ACC112 (cell line): ENCODE data around the gene SH3BP4.

Experiments used
- H2AFZ ChIP-seq: fragments of 200-600 bp; sonication (generic); one replicate; pipeline ENCODE4 v1.6.0; 2017; ENCODE audit warnings: antibody characterized with exemption, low read length; ENCODE audit not compliant: unreplicated experiment
- H3K27ac ChIP-seq: fragments of 200-600 bp; sonication (generic); 2 replicates; pipeline ENCODE4 v1.5.1; 2014; ENCODE audit warnings: low read depth, mild to moderate bottlenecking, antibody characterized with exemption, low read length, moderate library complexity
- H3K27me3 ChIP-seq: fragments of 200-600 bp; sonication (generic); 2 replicates; pipeline ENCODE4 v1.6.1; 2014; ENCODE audit warnings: mild to moderate bottlenecking, antibody characterized with exemption, low read length, moderate library complexity, mixed read lengths; ENCODE audit not compliant: insufficient read depth
- H3K36me3 ChIP-seq: fragments of 200-600 bp; sonication (generic); 2 replicates; pipeline ENCODE4 v1.6.1; 2016; ENCODE audit warnings: mild to moderate bottlenecking, antibody characterized with exemption, low read length, moderate library complexity, mixed read lengths; ENCODE audit not compliant: insufficient read depth
- H3K4me1 ChIP-seq: fragments of 200-600 bp; sonication (generic); one replicate; pipeline ENCODE4 v1.6.1; 2016; ENCODE audit warnings: low read length, mixed read lengths; ENCODE audit not compliant: insufficient read depth, unreplicated experiment, control insufficient read depth
- H3K4me3 ChIP-seq: fragments of 200-600 bp; sonication (generic); 2 replicates; pipeline ENCODE4 v1.5.1; 2014; ENCODE audit warnings: mild to moderate bottlenecking, low read depth, low read length
- H3K79me2 ChIP-seq: fragments of 200-600 bp; sonication (generic); one replicate; pipeline ENCODE4 v1.6.0; 2016; ENCODE audit warnings: low read length; ENCODE audit not compliant: control insufficient read depth, unreplicated experiment, insufficient read depth

SH3BP4 gene

DNA sequence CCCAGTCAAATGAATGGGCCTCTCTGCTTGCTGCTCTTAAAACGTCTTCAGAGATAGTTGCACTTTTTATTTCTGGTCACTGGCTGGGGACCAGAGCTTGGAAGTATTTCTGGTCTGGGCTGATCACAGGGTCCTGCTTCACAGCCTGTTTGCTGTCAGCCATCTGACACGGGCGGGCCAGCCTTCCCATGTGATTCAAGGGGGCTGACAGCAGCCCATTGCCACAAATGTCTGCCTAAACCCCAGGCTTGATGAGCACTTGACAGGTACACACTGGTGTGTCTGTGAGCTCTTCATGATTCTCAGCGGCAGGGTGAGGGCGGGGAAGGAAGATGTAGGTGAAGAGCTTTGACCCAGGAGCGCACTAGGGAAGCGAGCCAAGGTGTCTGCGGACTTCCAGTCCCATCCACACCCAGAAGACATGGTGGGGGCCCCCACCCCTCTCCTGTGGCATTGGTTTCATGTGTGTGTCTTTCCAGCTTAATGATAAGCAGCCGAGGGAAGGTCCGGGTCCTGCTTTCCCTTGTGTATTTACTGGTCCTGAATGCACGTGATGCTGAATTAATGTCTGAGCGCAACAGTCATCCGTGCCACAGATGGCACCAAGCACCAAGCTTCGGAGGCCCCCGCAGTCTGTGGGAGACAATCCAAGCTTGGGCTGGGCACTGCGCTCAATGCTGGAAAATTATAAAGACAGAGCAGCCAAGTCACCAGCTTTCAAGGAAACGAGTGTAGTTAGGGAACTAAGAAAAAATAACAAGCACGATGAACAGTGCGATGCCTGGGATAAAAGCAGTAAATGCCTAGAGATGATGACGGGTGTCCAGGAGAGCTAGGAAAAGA is 73.3 kb downstream of the SH3BP4 start:
- no peaks in the 10 kb centered on the region for H3K36me3 ChIP-seq
- no peak overlapping the region for H3K4me3 ChIP-seq
- H3K79me2 ChIP-seq: peaks cover 62% of the 10 kb centered on the region
- H3K27ac ChIP-seq: peak overlapping the region; percentile 90
- peaks cover 72% of the 10 kb centered on the region for H3K4me1 ChIP-seq
- no peak overlapping the region for H2AFZ ChIP-seq
- no peaks in the 10 kb centered on the region for H3K27me3 ChIP-seq

DNA sequence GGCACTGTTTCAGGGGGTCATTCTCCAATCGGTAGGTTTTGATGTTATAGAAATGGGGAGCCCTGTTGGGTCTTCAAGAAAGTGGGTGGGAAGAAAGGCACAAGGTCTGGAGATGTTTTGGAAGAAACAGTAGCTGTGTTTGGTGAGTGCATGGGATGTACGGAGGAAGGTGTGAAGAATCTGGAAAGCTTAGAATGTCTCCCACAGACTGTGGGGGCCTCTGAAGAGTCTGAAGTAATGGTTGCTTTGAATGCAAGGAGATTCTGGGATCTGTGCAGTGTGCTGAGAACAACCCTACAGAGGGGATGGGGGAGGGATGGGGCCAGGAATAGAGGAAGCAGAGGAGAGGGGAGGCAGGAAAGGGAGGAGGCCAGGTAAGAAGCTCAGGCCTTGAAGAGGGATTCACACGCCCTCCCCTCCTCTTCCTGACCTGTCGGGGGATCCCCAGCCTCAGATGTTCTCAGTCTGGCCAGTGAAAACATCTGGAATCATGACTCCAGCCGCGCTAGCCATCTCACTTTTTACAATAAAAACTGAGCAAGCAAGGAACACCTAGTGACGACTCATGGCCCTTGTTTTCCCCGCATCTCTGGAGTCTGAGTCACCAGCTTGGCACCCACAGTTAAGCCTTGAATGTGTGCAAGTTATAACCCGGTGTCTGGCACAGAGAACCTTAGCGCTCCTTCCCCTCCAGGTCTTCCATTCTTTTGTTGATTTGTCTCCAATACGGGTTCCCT is 74.2 kb downstream of the SH3BP4 start:
- Histone ChIP-seq H3K4me1 (peaks cover 64% of the 10 kb centered on the region), H3K4me3 (peak overlapping the region; percentile 16; the same call in 1 of the 2 replicates), H3K36me3 (no peaks in the 10 kb centered on the region), H3K27ac (peak overlapping the region; percentile 90), H2AFZ (no peak overlapping the region), H3K27me3 (no peaks in the 10 kb centered on the region), H3K79me2 (peaks cover 71% of the 10 kb centered on the region)

DNA sequence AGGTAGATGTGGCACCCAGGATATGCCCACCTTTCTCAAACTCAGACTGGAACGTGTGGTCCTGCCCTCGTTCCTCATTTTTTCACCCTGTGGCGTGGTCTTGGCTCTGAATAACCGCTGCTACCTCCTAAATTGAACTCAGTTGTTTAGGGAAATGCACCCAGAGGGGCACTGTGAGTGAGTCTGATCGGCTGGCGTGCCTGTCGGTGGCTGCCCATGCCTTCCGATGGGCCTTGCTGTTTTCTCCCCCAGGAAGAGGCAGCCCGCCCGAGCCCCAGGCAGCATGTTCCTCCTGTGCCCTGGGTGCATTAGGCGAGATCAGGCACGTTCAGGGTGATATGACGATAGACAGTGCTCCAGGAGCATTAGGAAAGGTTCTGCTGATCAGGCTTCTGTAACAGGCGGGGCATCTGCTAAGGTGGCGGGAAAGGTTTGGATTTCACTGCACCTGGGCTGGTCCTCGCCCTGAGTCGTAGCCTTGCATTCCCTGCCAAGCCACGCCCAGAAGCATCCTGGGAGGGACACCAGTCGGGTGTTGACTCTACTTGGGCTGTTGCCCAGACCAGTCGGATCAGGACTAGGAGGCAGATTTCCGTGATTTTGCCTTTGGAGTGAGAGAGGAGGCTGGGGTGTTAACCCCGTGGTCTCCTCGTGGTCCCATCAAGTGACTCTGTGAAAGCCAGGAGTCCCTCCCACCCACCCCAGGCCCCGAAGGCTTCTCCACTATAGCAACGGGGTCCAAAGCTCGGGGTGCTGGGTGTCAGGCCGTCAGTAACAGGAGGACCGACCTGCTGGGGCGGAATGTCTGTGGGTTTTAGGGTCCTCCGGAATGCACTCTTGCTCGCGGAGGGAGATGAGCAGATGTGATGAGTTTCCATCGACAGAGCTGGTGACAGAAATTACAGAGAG is 75.1 kb downstream of the SH3BP4 start:
- Histone ChIP-seq H3K4me1 (peaks cover 59% of the 10 kb centered on the region), H2AFZ (no peak overlapping the region), H3K36me3 (no peaks in the 10 kb centered on the region), H3K27ac (peak overlapping the region; percentile 90), H3K79me2 (peaks cover 80% of the 10 kb centered on the region), H3K4me3 (peak overlapping the region; percentile 71), H3K27me3 (no peaks in the 10 kb centered on the region)

DNA sequence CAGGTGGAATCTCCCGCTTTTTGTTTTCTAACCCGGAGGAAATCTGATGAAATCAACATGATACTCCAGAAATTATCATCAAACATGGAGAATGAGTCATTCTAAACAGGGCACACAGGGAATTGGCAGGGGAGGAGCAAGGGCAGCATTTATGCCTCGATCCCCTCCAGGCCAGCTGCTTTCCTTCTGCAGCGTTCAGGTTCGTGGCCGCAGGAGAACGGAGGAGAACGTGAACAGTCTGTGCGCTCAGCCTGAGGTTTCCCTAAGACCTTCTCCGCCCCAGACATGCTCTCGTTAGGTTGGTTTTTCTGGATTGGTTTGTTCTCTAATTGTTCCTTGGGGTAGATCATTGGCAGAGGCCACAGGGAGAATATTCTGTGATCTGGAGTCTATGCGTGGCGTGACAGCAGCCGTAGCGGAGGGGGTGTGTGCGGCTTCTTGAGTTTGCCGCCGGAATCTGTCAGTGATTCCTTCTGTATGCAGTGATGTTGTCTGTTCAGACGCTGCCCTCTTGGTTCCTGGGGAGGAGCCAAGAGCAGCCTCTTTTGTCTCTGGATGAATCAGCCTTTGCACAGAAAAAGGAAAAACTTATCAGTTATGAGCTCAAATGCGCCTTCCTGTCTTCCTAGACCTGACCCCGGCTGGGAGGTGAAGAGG is 75.9 kb downstream of the SH3BP4 start:
- Histone ChIP-seq H3K79me2 (peaks cover 86% of the 10 kb centered on the region), H3K36me3 (no peaks in the 10 kb centered on the region), H3K4me3 (peak overlapping the region; percentile 71), H3K4me1 (peaks cover 52% of the 10 kb centered on the region), H3K27me3 (no peaks in the 10 kb centered on the region), H2AFZ (no peak overlapping the region), H3K27ac (peak overlapping the region; percentile 90)

DNA sequence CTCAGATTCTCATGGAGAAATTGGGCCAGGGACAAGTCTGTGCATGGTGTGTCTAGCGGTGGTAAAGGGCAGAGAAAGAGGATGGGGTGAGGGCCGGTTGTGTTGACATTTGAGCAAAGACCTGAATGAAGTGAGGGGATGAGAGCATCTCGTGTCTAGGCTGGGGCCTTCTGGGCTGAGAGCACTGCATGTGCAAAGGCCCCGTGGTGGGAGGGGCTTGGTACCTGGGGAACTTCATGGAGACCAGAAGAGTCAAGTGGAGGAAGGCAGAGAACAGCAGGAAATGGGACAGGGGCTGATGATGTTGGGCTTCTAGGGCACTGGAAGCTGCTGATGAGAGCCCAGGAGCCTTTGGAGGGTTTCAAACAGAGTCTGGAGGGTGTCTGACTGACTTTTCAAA is 76.8 kb downstream of the SH3BP4 start:
- Histone ChIP-seq H3K27ac (peak overlapping the region; percentile 90), H3K79me2 (peaks cover 88% of the 10 kb centered on the region), H3K27me3 (no peaks in the 10 kb centered on the region), H3K4me1 (peaks cover 47% of the 10 kb centered on the region), H2AFZ (no peak overlapping the region), H3K36me3 (no peaks in the 10 kb centered on the region), H3K4me3 (peak overlapping the region; percentile 71; the same call in 1 of the 2 replicates)

DNA sequence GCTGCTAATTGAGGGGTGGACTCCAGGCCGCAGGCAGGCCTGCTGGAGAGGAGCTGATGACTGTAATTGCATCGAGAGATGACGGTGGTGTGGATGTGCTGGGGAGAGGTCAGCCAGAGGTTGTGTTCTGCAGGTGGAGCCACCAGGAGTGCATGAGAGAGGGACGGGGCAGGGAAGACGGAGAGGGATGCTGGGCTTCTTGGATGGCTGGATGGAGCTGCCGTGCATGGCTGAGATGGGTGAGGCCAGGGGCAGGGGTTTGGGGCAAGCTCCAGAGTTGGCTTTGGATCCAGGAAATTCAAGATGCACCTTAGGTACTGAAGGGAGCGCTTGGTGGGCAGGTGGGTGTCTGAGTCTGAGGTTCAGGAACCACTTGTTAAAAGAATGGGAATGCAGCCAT is 77.2 kb downstream of the SH3BP4 start:
- no peak overlapping the region for H2AFZ ChIP-seq
- H3K79me2 ChIP-seq: peaks cover 88% of the 10 kb centered on the region
- H3K27ac ChIP-seq: no peak overlapping the region
- H3K27me3 ChIP-seq: no peaks in the 10 kb centered on the region
- H3K4me1 ChIP-seq: peaks cover 43% of the 10 kb centered on the region
- no peaks in the 10 kb centered on the region for H3K36me3 ChIP-seq
- no peak overlapping the region for H3K4me3 ChIP-seq

DNA sequence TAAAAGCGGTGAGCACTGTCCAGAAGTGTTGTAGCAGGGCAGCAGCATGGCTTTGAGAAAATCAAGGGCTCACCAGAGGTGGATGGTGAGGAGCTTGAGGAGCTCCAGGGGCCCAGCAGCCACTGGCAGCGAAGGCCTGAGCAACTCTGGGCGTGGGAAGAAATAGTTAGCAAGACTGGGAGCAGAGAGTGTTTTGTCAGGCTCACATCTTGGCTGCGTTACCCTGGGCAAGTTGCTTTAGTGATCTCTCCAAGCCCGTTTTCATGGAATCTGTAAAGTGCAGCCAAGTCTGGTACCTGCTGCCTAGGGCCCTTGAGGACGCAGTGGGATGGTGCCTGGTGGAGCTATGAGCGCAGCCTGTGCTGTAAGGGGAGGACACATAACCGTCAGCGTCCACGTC is 78.3 kb downstream of the SH3BP4 start:
- H3K4me1 ChIP-seq: peaks cover 34% of the 10 kb centered on the region
- H3K36me3 ChIP-seq: no peaks in the 10 kb centered on the region
- H3K79me2 ChIP-seq: peaks cover 78% of the 10 kb centered on the region
- H3K4me3 ChIP-seq: no peak overlapping the region
- H3K27ac ChIP-seq: no peak overlapping the region
- H3K27me3 ChIP-seq: no peaks in the 10 kb centered on the region
- no peak overlapping the region for H2AFZ ChIP-seq

DNA sequence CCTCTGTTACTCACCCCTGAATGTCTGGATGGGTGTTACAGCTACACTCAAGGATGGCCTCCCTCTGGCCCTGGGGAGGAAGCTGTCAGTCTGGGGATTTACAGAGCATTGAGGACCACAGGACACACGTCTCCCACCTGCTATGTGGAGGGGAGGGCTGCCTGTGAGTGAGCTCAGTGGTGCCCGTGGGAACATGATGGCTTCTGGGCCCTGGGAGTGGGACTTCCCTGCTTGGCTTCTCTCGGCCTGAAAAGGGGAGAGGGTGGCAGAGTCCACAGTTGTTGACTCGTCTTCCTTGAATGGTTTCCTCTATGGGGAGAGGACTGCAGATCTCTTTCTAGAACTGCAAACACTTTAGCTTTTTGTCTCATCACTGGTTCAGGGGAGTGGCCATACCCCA is 79.1 kb downstream of the SH3BP4 start:
- H3K27me3 ChIP-seq: no peaks in the 10 kb centered on the region
- H3K36me3 ChIP-seq: peaks cover 4% of the 10 kb centered on the region; the same call in 1 of the 2 replicates
- H3K4me3 ChIP-seq: no peak overlapping the region
- H3K79me2 ChIP-seq: peaks cover 73% of the 10 kb centered on the region
- H3K4me1 ChIP-seq: peaks cover 26% of the 10 kb centered on the region
- H2AFZ ChIP-seq: no peak overlapping the region
- H3K27ac ChIP-seq: no peak overlapping the region

DNA sequence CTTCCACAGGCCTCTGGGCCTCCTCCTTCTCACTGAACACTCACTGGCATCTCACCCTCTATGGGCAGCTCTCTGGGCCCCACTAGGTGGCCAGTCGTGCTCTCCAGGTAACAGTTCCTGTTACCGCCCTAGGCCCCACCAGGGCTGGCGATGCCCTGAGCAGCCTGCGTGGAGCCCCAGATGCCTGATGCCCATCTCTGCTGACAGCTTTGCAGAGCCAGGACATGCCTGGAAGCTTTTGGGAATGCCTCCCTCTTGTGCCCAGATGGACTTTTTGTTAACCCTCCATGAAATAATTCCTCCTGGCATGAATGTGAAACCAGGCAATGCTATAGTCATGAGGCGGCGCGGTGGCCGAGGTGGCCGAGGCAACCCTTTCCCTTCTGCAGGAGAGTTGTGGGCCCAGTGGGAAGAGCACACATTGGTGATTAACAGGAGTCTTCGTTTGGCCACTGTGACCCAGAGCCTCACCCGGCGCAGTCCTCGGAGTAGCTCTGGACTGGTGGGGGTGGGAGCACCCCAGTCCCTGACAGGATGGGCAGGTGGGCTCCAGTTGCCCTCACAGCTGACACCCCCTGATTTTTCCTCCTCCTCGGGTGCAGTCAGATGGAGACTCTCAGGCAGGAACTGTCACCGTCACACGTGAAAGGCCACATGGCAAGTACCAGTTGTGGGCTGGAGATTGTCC is 80.0 kb downstream of the SH3BP4 start:
- H3K36me3 ChIP-seq: peaks cover 6% of the 10 kb centered on the region; the same call in 1 of the 2 replicates
- H2AFZ ChIP-seq: no peak overlapping the region
- no peak overlapping the region for H3K27ac ChIP-seq
- H3K27me3 ChIP-seq: no peaks in the 10 kb centered on the region
- peaks cover 19% of the 10 kb centered on the region for H3K4me1 ChIP-seq
- H3K79me2 ChIP-seq: peaks cover 69% of the 10 kb centered on the region
- H3K4me3 ChIP-seq: no peak overlapping the region
